HG03045 (cell line): ENCODE measurements around the gene KLHL14.

Experiments used
- ATAC-seq: cut with Tn5 transposase; IDR thresholded peaks from one replicate; pipeline ENCODE4 v1.9.1; 2021; ENCODE audit warnings: mild to moderate bottlenecking, moderate library complexity; ENCODE audit not compliant: unreplicated experiment

KLHL14 gene

GRCh38 chr18:32730068-32730467 is 42.8 kb downstream of the KLHL14 start:
- ATAC-seq, result no peak

- no peak for ATAC-seq
Measured at GRCh38 chr18:32724071-32724749, 48.6 kb downstream of the KLHL14 start.

- no peak for ATAC-seq
Measured at GRCh38 chr18:32722279-32722678, 50.5 kb downstream of the KLHL14 start.

- no peak for ATAC-seq
Measured at GRCh38 chr18:32717126-32717525, 55.7 kb downstream of the KLHL14 start.

- peak; percentile 83 for ATAC-seq
Measured at GRCh38 chr18:32714571-32715148, 58.2 kb downstream of the KLHL14 start.

GRCh38 chr18:32712860-32713259 is 60.0 kb downstream of the KLHL14 start:
- no peak for ATAC-seq

GRCh38 chr18:32711862-32712261 is 61.0 kb downstream of the KLHL14 start:
- no peak for ATAC-seq

GRCh38 chr18:32707586-32707985 is 65.2 kb downstream of the KLHL14 start:
- ATAC-seq, result no peak

- no peak for ATAC-seq
Measured at GRCh38 chr18:32707147-32707546, 65.7 kb downstream of the KLHL14 start.

- no peak for ATAC-seq
Measured at GRCh38 chr18:32701313-32701712, 71.5 kb downstream of the KLHL14 start.

GRCh38 chr18:32698153-32698552 is 74.7 kb downstream of the KLHL14 start:
- ATAC-seq, result no peak

GRCh38 chr18:32696376-32696775 is 76.4 kb downstream of the KLHL14 start:
- no peak for ATAC-seq

- no peak for ATAC-seq
Measured at GRCh38 chr18:32695534-32695933, 77.3 kb downstream of the KLHL14 start.

- ATAC-seq, result no peak
Measured at GRCh38 chr18:32688821-32689220, 84.0 kb downstream of the KLHL14 start.

- no peak for ATAC-seq
Measured at GRCh38 chr18:32684940-32685339, 87.9 kb downstream of the KLHL14 start.

GRCh38 chr18:32684096-32684495 is 88.7 kb downstream of the KLHL14 start:
- ATAC-seq, result no peak

- no peak for ATAC-seq
Measured at GRCh38 chr18:32683044-32683443, 89.8 kb downstream of the KLHL14 start.

GRCh38 chr18:32677578-32677977 is 95.2 kb downstream of the KLHL14 start:
- ATAC-seq, result no peak

GRCh38 chr18:32674491-32674890 is 98.3 kb downstream of the KLHL14 start:
- no peak for ATAC-seq

GRCh38 chr18:32672398-32672797 is 100.4 kb downstream of the KLHL14 start:
- ATAC-seq, result no peak

- ATAC-seq, result no peak
Measured at GRCh38 chr18:32670727-32671126, 102.1 kb downstream of the KLHL14 start.

GRCh38 chr18:32669549-32670165 is 103.2 kb downstream of the KLHL14 start:
- ATAC-seq, result no peak
